KOPT-K1 (cell line): ENCODE data around the gene MYL2.

Experiments
- H3K27ac ChIP-seq: fragments of 200-600 bp; sonication (generic); 2 replicates; pipeline ENCODE4 v1.5.1; 2016; ENCODE audit warnings: antibody characterized with exemption, mild to moderate bottlenecking, low read depth, low read length; ENCODE audit not compliant: poor library complexity, severe bottlenecking
- H3K36me3 ChIP-seq: fragments of 200-600 bp; sonication (generic); 2 replicates; pipeline ENCODE4 v1.5.1; 2017; ENCODE audit warnings: antibody characterized with exemption, mild to moderate bottlenecking, low read length, moderate library complexity; ENCODE audit not compliant: insufficient read depth
- H3K9me3 ChIP-seq: fragments of 200-600 bp; sonication (generic); 2 replicates; pipeline ENCODE4 v1.5.1; 2017; ENCODE audit warnings: antibody characterized with exemption, low read length, mild to moderate bottlenecking; ENCODE audit not compliant: insufficient read depth, poor library complexity, severe bottlenecking

Gene MYL2

GRCh38 chr12:110935588-110935987, 15.2 kb upstream of the MYL2 start:
- Histone ChIP-seq H3K27ac (no peak overlapping the region), H3K9me3 (no peaks in the 10 kb centered on the region), H3K36me3 (no peaks in the 10 kb centered on the region)

GRCh38 chr12:110934093-110934852, 13.9 kb upstream of the MYL2 start:
- Histone ChIP-seq H3K9me3 (no peaks in the 10 kb centered on the region), H3K27ac (no peak overlapping the region), H3K36me3 (no peaks in the 10 kb centered on the region)

- Histone ChIP-seq H3K9me3 (no peaks in the 10 kb centered on the region), H3K36me3 (no peaks in the 10 kb centered on the region), H3K27ac (no peak overlapping the region)
These were observed 13.1 kb upstream of the MYL2 start for GRCh38 chr12:110933326-110933974.

DNA sequence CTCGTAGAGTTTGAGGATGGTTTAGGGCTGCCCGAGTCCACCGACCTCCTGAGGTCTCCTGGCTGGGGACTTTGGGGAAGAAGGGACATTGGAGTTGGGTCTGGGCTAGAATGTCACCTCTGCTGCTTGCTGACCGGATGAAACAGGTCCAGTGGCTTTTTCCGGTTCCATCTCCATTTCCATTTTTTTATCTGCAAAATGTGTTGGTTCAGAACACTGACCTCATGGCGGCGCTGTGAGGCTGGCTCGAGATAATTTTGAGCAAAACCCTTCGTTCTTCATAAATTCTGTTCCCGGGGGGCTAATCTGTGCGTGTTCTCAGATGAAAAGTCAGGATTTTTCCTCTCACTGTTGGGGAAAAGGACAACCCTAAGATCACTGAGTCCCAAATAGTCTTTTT, 11.7 kb upstream of the MYL2 start:
- H3K36me3 ChIP-seq: no peaks in the 10 kb centered on the region
- H3K27ac ChIP-seq: no peak overlapping the region
- no peaks in the 10 kb centered on the region for H3K9me3 ChIP-seq

GRCh38 chr12:110931315-110931728, 10.9 kb upstream of the MYL2 start:
- Histone ChIP-seq H3K27ac (no peak overlapping the region), H3K9me3 (no peaks in the 10 kb centered on the region), H3K36me3 (no peaks in the 10 kb centered on the region)

- no peaks in the 10 kb centered on the region for H3K36me3 ChIP-seq
- no peaks in the 10 kb centered on the region for H3K9me3 ChIP-seq
- H3K27ac ChIP-seq: no peak overlapping the region
These were observed 10.3 kb upstream of the MYL2 start for GRCh38 chr12:110930348-110931314.

GRCh38 chr12:110929818-110930217, 9.4 kb upstream of the MYL2 start:
- Histone ChIP-seq H3K27ac (no peak overlapping the region), H3K36me3 (no peaks in the 10 kb centered on the region), H3K9me3 (no peaks in the 10 kb centered on the region)

- Histone ChIP-seq H3K9me3 (no peaks in the 10 kb centered on the region), H3K36me3 (no peaks in the 10 kb centered on the region), H3K27ac (no peak overlapping the region)
These were observed 8.3 kb upstream of the MYL2 start for GRCh38 chr12:110928700-110929099.

- Histone ChIP-seq H3K36me3 (no peaks in the 10 kb centered on the region), H3K9me3 (no peaks in the 10 kb centered on the region), H3K27ac (no peak overlapping the region)
These were observed 7.2 kb upstream of the MYL2 start for GRCh38 chr12:110927546-110927945.

DNA sequence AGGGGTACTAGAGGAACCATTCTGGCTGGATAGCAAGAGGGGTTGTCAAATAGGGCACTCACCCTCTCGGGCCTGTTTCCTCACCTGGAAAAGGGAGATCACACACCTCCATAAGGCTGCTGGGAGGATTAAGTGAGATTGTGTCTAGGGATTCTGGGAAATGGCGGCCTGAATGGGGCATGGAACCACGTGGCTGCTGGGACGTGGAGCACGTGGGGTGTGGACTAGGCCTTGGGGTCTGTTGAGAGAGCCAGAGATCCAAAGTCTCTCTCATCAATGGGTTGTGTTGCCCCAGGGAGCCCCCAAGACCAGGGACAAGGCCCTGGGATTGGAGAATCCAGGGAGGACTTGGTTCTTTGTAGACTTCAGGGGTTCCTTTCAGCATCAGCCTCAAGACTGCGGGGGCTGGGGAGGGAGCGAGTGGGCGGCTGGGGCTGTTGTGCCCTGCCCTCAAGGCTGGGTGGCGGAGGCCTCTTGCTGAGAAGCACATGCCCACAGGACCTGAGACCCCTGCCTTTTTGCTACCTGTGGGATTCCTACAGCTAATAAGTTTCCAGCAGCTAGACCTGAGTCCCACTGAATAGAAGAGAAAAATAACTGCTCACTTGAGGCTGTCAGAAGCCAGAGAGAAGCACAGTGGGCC, 3.4 kb upstream of the MYL2 start:
- no peaks in the 10 kb centered on the region for H3K9me3 ChIP-seq
- no peak overlapping the region for H3K27ac ChIP-seq
- no peaks in the 10 kb centered on the region for H3K36me3 ChIP-seq

GRCh38 chr12:110923192-110923591, 2.8 kb upstream of the MYL2 start:
- no peak overlapping the region for H3K27ac ChIP-seq
- no peaks in the 10 kb centered on the region for H3K9me3 ChIP-seq
- H3K36me3 ChIP-seq: no peaks in the 10 kb centered on the region

DNA sequence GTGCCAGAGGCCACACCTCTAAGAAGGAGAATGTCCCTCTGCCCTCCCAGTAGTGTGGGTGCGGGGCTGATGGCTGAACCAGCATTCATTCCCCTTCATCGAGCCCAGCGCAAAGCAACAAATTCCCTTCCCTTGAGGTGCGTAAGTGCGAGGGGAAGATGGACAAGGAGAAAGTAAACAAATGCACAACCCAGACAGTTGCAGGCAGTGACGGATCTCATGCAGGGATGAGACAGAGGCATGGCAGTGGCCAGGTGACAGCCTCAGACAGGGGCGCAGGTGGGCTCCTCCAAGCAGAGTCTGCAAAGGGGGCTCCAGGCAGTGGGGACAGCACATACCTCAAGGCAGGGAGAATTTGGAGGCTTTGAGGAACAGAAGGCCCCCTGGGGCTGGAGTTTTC, 2.3 kb upstream of the MYL2 start:
- no peak overlapping the region for H3K27ac ChIP-seq
- H3K9me3 ChIP-seq: no peaks in the 10 kb centered on the region
- no peaks in the 10 kb centered on the region for H3K36me3 ChIP-seq

DNA sequence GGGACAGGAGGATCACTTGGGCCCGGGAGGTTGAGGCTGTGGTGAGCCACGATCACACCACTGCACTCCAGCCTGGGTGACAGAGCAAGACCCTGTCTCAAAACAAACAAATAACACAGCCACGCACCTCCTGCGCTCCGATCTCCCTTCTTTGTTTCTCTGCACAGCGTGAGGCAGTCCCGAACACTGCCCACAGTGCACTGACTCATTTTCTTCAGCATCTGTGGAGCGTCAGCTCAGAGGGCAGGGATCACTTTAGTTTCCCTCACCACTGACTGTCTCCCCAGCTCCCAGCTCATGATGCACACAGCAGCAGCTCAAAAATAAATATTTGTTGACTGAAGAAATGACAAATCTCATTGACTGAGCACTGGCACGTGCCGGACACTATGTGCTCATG, 883 bp upstream of the MYL2 start:
- Histone ChIP-seq H3K27ac (no peak overlapping the region), H3K36me3 (no peaks in the 10 kb centered on the region), H3K9me3 (no peaks in the 10 kb centered on the region)

GRCh38 chr12:110919720-110920119, 659 bp downstream of the MYL2 start:
- H3K9me3 ChIP-seq: no peaks in the 10 kb centered on the region
- no peak overlapping the region for H3K27ac ChIP-seq
- no peaks in the 10 kb centered on the region for H3K36me3 ChIP-seq

DNA sequence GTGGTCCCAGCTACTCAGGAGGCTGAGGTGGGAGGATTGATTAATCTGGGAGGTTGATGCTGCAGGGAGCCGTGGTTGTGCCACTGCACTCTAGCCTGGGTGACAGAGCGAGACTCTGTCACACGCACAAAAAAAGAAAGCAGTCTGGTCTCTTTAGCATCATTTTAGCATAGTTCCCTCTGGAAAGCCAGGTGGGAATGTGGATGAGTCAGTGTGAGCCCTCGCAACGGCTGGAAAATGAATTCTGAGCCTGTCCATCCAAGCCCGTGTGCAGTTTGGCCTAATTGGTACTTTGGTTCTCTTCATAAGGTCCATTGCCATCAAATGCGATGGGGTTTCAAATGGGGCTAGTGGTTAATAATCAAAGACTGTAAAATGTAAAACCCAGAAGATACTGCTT, 2.4 kb downstream of the MYL2 start:
- Histone ChIP-seq H3K27ac (no peak overlapping the region), H3K9me3 (no peaks in the 10 kb centered on the region), H3K36me3 (no peaks in the 10 kb centered on the region)
